Measurements from ENCODE around the gene GPATCH8.

- TF ChIP-seq, protein P1, sequence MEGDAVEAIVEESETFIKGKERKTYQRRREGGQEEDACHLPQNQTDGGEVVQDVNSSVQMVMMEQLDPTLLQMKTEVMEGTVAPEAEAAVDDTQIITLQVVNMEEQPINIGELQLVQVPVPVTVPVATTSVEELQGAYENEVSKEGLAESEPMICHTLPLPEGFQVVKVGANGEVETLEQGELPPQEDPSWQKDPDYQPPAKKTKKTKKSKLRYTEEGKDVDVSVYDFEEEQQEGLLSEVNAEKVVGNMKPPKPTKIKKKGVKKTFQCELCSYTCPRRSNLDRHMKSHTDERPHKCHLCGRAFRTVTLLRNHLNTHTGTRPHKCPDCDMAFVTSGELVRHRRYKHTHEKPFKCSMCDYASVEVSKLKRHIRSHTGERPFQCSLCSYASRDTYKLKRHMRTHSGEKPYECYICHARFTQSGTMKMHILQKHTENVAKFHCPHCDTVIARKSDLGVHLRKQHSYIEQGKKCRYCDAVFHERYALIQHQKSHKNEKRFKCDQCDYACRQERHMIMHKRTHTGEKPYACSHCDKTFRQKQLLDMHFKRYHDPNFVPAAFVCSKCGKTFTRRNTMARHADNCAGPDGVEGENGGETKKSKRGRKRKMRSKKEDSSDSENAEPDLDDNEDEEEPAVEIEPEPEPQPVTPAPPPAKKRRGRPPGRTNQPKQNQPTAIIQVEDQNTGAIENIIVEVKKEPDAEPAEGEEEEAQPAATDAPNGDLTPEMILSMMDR (IDR thresholded peaks at IDR 0.05 in 2 of 3, conservative IDR thresholded peaks at IDR 0.05 in 1 of 3; ENCODE audit: control insufficient read depth in 2 of 3, extremely low read depth in 1 of 3, insufficient read depth in 1 of 3, low read depth in 3 of 3, low read length in 3 of 3) = peak; percentile 93 to 98 (median 95)
- TF ChIP-seq NFXL1 (IDR thresholded peaks at IDR 0.05; ENCODE audit: borderline replicate concordance) (no peak), SMAD1 (IDR thresholded peaks at IDR 0.05; ENCODE audit: low read depth, partially characterized antibody) (no peak), POLR2A (IDR thresholded peaks at IDR 0.05; ENCODE audit: low read depth, low read length) (no peak), DPF2 (IDR thresholded peaks at IDR 0.05) (no peak), POLR2AphosphoS2 (IDR thresholded peaks at IDR 0.05; ENCODE audit: low read depth, low read length) (no peak), ZNF687 (IDR thresholded peaks at IDR 0.05) (no peak), RCOR1 (conservative IDR thresholded peaks at IDR 0.05; ENCODE audit: low read depth, low read length) (no peak), CBFB (IDR thresholded peaks at IDR 0.05; ENCODE audit: low read depth) (no peak)
- TF ChIP-seq, protein P2, sequence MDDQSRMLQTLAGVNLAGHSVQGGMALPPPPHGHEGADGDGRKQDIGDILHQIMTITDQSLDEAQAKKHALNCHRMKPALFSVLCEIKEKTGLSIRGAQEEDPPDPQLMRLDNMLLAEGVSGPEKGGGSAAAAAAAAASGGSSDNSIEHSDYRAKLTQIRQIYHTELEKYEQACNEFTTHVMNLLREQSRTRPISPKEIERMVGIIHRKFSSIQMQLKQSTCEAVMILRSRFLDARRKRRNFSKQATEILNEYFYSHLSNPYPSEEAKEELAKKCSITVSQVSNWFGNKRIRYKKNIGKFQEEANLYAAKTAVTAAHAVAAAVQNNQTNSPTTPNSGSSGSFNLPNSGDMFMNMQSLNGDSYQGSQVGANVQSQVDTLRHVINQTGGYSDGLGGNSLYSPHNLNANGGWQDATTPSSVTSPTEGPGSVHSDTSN (IDR thresholded peaks at IDR 0.05; ENCODE audit: insufficient replicate concordance, low read depth, low read length) = no peak
Observed at GRCh38 chr17:44533533-44534246, 30.5 kb upstream of the GPATCH8 start.

Data from GM12878 (cell line).